ENCODE results near the gene GEMIN2.

- TF ChIP-seq, protein P1, sequence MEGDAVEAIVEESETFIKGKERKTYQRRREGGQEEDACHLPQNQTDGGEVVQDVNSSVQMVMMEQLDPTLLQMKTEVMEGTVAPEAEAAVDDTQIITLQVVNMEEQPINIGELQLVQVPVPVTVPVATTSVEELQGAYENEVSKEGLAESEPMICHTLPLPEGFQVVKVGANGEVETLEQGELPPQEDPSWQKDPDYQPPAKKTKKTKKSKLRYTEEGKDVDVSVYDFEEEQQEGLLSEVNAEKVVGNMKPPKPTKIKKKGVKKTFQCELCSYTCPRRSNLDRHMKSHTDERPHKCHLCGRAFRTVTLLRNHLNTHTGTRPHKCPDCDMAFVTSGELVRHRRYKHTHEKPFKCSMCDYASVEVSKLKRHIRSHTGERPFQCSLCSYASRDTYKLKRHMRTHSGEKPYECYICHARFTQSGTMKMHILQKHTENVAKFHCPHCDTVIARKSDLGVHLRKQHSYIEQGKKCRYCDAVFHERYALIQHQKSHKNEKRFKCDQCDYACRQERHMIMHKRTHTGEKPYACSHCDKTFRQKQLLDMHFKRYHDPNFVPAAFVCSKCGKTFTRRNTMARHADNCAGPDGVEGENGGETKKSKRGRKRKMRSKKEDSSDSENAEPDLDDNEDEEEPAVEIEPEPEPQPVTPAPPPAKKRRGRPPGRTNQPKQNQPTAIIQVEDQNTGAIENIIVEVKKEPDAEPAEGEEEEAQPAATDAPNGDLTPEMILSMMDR (IDR thresholded peaks at IDR 0.05), result no peak
- TF ChIP-seq, protein P2, sequence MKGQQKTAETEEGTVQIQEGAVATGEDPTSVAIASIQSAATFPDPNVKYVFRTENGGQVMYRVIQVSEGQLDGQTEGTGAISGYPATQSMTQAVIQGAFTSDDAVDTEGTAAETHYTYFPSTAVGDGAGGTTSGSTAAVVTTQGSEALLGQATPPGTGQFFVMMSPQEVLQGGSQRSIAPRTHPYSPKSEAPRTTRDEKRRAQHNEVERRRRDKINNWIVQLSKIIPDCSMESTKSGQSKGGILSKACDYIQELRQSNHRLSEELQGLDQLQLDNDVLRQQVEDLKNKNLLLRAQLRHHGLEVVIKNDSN (IDR thresholded peaks at IDR 0.05; ENCODE audit: borderline replicate concordance, low read depth), result no peak
- TF ChIP-seq TAF1 (IDR thresholded peaks at IDR 0.05; ENCODE audit: borderline replicate concordance, low read depth, low read length) (no peak), EP300 (IDR thresholded peaks at IDR 0.05; ENCODE audit: borderline replicate concordance in 1 of 2, low read depth in 1 of 2, low read length in 1 of 2) (no peak), POLR2AphosphoS5 (IDR thresholded peaks at IDR 0.05; ENCODE audit: low read depth, low read length) (no peak), GABPA (IDR thresholded peaks at IDR 0.05; ENCODE audit: low read depth) (no peak), TEAD4 (IDR thresholded peaks at IDR 0.05; ENCODE audit: borderline replicate concordance, insufficient read depth) (no peak), RCOR1 (IDR thresholded peaks at IDR 0.05; ENCODE audit: low read length) (no peak)
- TF ChIP-seq, protein P3, sequence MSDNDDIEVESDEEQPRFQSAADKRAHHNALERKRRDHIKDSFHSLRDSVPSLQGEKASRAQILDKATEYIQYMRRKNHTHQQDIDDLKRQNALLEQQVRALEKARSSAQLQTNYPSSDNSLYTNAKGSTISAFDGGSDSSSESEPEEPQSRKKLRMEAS (IDR thresholded peaks at IDR 0.05; ENCODE audit: low read depth), result no peak
These were observed 33.2 kb upstream of the GEMIN2 start for GRCh38 chr14:39080886-39081285.

Measured in SK-N-SH (cell line).